GM21447 (cell line): ENCODE measurements around the gene RMI2.
A peak's percentile ranks its signal among the peaks of the same experiment; 100 is the strongest.
"Not testable (repeated sequence)": the region's sequence is repeated elsewhere in the genome, so short reads cannot be mapped to it uniquely, and the experiment has no call there.

Experiments used
- ATAC-seq: cut with Tn5 transposase; IDR thresholded peaks from one replicate; pipeline ENCODE4 v1.9.1; 2021; ENCODE audit not compliant: unreplicated experiment

The RMI2 gene

DNA sequence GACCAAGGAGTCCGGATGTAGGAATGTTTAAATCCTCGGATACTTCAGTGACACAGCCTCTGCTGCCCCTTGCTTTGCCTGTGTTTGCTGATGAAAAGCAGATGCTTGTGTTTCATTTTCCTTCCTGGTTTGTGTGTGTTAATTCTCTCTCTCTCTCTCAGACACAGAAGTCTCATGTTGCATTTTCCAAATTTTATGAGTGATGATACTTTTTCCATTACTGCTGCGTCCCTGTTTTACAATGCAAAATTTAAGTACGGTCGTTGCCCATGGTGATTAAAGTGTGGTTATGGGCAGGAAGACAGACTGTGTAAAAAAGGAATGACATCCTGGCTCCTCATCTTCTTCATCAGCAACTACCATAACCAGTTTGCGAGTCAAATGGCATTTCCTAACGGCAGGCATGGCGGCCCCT, 5.7 kb downstream of the RMI2 start:
- no peak for ATAC-seq

DNA sequence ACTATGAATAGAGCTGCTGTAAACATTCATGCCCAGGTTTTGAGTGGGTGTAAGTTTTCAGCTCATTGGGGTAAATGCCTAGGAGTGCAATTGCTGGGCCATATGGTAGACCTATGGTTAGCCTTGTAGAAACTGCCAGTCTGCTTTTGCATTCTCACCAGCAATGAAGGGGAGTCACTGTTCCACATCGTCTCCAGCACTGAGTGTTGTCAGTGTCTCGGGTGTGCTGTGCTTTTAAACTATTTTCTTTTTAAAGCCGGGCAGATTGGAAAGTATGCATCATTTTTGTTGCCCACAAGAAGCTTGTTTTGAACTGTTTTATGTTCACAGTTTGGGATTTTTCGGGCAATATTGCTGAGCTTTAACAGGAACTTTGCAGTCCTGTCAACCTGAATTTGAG, 7.9 kb downstream of the RMI2 start:
- ATAC-seq = no peak

GRCh38 chr16:11354407-11354732, 9.1 kb downstream of the RMI2 start:
- peak; percentile 43 for ATAC-seq

- ATAC-seq = peak; percentile 68
These were observed 9.7 kb downstream of the RMI2 start for GRCh38 chr16:11354733-11355574.

GRCh38 chr16:11355862-11356261, 10.6 kb downstream of the RMI2 start:
- ATAC-seq = no peak

DNA sequence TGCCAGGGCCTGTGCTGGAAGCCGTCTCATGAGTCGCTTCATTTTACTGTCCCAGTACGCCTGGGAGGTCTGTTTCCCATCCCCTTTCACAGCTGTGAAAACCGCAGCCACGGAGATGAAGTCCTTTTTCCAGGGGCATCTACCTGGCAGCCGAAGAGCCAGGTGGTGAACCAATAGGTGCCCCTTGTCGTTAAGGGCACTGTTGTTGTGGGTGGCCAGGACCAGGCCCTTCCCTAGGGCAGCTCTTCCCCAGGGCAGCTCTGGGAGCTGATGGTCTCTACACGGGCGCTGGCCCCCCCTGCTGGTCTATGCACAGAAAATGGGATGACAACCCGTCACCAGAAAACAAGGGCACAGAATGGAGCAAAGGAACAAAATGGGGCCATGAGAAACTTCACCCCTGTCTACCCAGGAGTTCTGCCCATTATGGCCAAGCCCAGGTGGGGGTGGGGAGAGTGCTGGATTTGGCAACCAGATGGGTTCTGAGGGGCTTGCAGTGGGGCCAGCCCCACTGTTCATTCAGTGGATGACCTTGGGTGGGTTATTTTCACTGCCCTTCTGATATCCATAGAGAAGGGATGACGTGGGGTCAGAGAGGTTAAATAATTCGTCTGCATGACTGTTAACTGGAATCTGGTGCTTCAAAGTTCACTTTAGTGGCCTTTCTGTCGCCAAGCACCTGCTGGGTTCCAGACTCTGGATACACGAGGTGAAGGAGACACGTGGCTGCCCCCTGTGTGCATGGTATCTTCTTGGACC, 11.5 kb downstream of the RMI2 start:
- no peak for ATAC-seq

DNA sequence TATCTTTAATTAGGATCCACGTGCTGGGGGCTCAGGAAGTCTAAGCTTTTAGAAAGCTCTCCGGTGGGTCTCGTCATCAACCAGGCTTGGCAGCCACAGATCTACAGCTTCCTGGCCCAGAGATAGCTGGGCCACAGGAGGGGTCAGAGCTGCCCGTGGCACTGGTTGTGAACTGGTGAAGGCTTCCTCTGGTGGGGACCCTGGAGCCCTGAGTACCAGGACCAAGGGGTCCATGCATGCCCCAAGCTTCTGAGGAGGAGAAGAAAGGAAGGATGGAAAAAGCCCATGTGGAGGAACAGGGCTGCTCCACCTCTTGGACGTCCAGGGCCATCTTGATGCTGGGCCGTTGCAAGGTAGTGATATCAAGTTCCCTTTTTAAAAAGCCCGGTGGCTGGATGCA, 13.3 kb downstream of the RMI2 start:
- no peak for ATAC-seq

DNA sequence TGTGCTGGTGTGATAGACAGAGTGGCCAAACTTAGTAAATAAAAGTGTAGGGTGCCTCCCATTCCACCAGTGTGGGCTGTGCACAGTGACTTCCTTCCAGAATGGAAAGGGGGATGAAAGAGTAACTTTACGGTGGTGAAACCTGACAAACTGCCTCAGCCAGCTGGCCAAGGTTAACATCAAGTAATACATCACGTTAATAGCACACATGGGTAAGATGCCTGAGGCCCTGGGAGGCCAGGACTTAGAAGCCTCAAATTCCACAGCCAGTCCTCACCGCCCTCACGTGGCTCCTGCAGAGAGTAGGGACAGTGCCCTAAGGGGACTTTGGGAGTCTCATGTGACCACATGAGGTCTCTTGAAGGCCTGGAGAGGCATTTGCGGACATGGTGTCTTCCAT, 14.1 kb downstream of the RMI2 start:
- no peak for ATAC-seq

- no peak for ATAC-seq
These were observed 15.5 kb downstream of the RMI2 start for GRCh38 chr16:11360641-11361373.

GRCh38 chr16:11361701-11362451, 16.6 kb downstream of the RMI2 start:
- ATAC-seq = peak; percentile 52

DNA sequence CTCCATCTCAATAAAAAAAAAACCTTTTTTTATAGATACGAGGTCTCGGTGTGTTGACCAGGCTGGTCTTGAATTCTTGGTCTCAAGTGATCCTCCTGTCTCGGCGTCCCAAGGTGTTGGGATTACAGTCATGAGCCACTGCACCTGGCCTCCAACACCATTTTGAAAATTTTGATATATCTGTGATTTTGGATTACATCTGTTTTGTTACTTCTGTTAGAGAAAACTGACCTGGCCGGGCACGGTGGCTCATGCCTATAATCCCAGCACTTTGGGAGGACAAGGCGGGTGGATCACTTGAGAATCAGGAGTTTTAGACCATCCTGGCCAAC, 18.6 kb downstream of the RMI2 start:
- ATAC-seq = no peak

DNA sequence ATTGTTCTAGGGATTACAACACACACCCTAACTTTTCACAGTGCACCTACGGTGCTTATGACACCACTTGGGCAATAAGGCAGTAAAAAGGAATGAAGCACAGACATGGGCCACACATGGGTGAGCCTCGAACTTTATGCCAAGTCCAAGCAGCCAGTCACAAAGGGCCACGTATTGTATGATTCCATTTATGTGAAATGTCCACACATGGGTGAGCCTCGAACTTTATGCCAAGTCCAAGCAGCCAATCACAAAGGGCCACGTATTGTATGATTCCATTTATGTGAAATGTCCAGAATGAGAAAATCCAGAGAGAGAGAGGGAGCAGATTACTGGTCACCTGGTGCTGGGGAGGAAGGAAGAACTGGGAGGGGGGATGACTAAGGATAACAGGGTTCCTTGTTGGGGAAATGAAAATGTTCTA, 22.2 kb downstream of the RMI2 start:
- ATAC-seq = no peak

- ATAC-seq = peak; percentile 66
These were observed 25.0 kb downstream of the RMI2 start for GRCh38 chr16:11370084-11370931.

GRCh38 chr16:11370932-11371279, 25.6 kb downstream of the RMI2 start:
- ATAC-seq = not testable (repeated sequence)

GRCh38 chr16:11372073-11372828, 27.0 kb downstream of the RMI2 start:
- no peak for ATAC-seq

DNA sequence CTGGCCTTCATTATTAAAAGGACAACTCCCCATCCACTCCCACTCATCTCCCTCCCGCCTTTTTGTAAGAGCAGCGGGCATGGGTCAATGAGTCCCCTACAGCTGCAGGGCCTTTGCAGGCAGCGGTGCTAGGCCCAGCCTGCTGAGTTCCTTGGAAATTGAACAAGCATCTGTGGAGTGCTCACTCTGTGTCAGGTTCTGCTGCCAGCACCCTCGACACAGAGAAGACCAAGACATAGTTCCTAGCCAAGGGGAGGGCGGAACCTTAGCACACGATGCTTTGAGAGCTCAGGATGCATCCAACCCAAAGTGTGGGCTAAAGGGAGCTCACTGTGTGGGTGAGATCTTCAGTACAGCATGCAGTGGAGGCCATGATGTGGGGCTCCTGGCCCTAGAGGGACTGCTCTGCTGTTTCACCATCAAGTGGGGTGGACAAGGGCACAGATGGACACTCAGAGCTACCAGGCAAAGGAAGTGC, 27.6 kb downstream of the RMI2 start:
- ATAC-seq = no peak

DNA sequence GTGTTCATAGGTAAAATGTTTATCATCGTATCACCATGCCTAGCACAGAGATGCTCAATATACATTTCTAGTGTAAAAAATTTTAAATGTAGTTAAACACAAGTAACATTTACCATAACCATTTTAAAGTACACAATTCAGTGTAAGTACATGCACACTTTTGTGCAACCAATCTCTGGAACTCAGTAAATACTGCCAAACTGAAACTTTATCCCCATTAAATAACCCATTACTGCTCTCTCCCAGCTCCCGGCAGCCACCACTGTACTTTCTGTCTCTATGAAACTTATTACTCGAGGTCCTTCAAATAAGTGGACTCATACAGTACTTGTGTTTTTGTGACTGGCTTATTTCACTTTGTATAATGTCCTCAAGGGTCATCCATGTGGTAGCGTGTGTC, 29.0 kb downstream of the RMI2 start:
- no peak for ATAC-seq

GRCh38 chr16:11377154-11377553, 31.9 kb downstream of the RMI2 start:
- ATAC-seq = no peak

DNA sequence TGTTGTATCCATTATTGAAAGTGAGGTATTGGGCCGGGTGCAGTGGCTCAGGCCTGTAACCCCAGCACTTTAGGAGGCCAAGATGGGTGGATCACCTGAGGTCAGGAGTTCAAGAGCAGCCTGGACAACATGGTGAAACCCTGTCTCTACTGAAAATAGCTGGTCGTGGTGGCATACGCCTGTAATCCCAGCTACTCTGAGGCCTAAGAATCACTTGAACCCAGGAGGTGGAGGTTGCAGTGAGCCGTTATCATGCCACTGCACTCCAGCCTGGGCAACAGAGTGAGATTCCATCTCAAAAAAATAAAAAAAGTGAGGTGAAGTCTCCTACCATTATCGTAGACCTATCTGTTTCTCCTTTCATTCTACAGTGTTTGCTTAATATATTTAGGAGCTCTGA, 33.7 kb downstream of the RMI2 start:
- not testable (repeated sequence) for ATAC-seq
